Measurements from ENCODE around the gene TREML4. TPM values are rescaled to one million over a fixed set of nuclear protein-coding genes. Genes with fewer than 3 reads are reported as not detected.

The TREML4 gene
- total and polyA plus RNA-seq, 2 of the 4 experiments (the other 2 are of a cell fraction): not detected

DNA sequence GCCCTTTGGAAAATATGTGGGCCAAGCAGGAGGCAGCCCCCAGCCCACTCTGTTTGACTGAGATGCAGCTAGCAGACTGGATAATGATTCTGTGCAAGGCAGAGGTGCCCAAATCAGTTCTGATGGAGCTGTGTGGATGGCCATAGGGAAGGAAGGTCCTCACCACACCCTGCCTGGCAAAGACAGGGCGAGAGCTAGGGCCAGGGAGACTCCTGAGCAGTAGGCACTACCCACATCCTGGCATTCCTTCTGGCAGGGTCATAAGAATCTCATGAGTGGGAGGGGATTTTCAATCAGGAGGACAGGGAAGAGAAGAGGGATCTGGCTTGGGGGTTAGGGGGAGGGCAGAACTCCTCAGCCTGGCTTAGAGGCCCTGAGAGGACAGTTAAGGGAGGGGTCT is 46.6 kb upstream of the TREML4 start:
- Histone ChIP-seq H4K91ac (ENCODE audit: insufficient read depth, low read depth, low read length) (no peak overlapping the region), H3K56ac (ENCODE audit: extremely low read depth, insufficient read depth, low read length) (no peak overlapping the region), H2BK20ac (ENCODE audit: low read depth, low read length) (no peak overlapping the region), H3K4me3 (ENCODE audit: insufficient read depth, low read depth, low read length) (no peak overlapping the region), H2BK120ac (ENCODE audit: low read depth, low read length) (no peak overlapping the region), H2AK5ac (ENCODE audit: low read depth, low read length) (no peak overlapping the region), H3K9me3 (ENCODE audit: control insufficient read depth, insufficient read depth, low read length) (no peaks in the 10 kb centered on the region), H2BK5ac (ENCODE audit: low read depth, low read length, poor library complexity, severe bottlenecking) (no peak overlapping the region), H3K18ac (ENCODE audit: low read depth, low read length) (no peak overlapping the region), H2AFZ (replicated peaks; ENCODE audit: low read length, poor library complexity) (no peak overlapping the region), H3K79me1 (ENCODE audit: low read depth in 1 of 2, low read length in 2 of 2) (no peaks in the 10 kb centered on the region), H4K5ac (ENCODE audit: low read depth, low read length) (no peak overlapping the region), H2BK15ac (ENCODE audit: low read depth, low read length) (no peak overlapping the region), H3K9me1 (ENCODE audit: insufficient read depth, low read length) (no peaks in the 10 kb centered on the region), H3K27me3 (ENCODE audit: control insufficient read depth, insufficient read depth, low read length) (peaks cover 18% of the 10 kb centered on the region; the same call in 1 of the 2 replicates), H3K14ac (replicated peaks; ENCODE audit: low read depth, low read length) (no peak overlapping the region), H2AK9ac (replicated peaks; ENCODE audit: low read depth, low read length, poor library complexity) (no peak overlapping the region), H4K20me1 (ENCODE audit: insufficient read depth, low read length) (no peaks in the 10 kb centered on the region), H3K36me3 (ENCODE audit: control insufficient read depth, insufficient read depth, low read length) (no peaks in the 10 kb centered on the region), H3K4ac (ENCODE audit: low read depth, low read length) (no peak overlapping the region), H4K8ac (ENCODE audit: low read depth in 2 of 2, low read length in 2 of 2) (no peak overlapping the region), H3K27ac (ENCODE audit: insufficient read depth, low read length) (no peak overlapping the region), H3K9ac (ENCODE audit: low read depth, low read length) (no peak overlapping the region), H3K4me1 (ENCODE audit: control insufficient read depth, insufficient read depth, low read length) (no peaks in the 10 kb centered on the region), H3K23ac (ENCODE audit: low read depth, low read length) (no peak overlapping the region), H3K4me2 (ENCODE audit: low read depth, low read length) (no peak overlapping the region)
- in situ Hi-C loops (cut with MboI; ENCODE audit: low sequenced_read_pairs): loop anchor here (10.0 kb wide), 1 partner anchor 87 kb away; no protein-coding TSS in a partner anchor
- intact Hi-C loops (cut with micrococcal nuclease): no loop called here
- ChIA-PET POLR2A (ENCODE audit: unreplicated experiment) (no interaction called here), CTCF (interaction anchor here (0.9 to 1.4 kb wide), 3 partner anchors 29 to 137 kb away, joined by 3 to 7 read pairs (median 4); no protein-coding TSS in a partner anchor)
- BruUV-seq (replicated peaks): no TSS peak
- TF ChIP-seq BHLHE40 (IDR thresholded peaks at IDR 0.05; ENCODE audit: low read depth, low read length) (no peak), SMC3 (IDR thresholded peaks at IDR 0.05; ENCODE audit: low read depth, low read length) (no peak), MAFK (IDR thresholded peaks at IDR 0.05; ENCODE audit: low read depth, low read length) (no peak), MXI1 (IDR thresholded peaks at IDR 0.05; ENCODE audit: borderline replicate concordance, low read depth, low read length) (no peak), RCOR1 (IDR thresholded peaks at IDR 0.05; ENCODE audit: insufficient replicate concordance, low read length) (no peak), MAZ (IDR thresholded peaks at IDR 0.05; ENCODE audit: borderline replicate concordance, low read depth, low read length) (no peak), RFX5 (IDR thresholded peaks at IDR 0.05; ENCODE audit: low read depth, low read length) (no peak)
- TF ChIP-seq, protein P1, sequence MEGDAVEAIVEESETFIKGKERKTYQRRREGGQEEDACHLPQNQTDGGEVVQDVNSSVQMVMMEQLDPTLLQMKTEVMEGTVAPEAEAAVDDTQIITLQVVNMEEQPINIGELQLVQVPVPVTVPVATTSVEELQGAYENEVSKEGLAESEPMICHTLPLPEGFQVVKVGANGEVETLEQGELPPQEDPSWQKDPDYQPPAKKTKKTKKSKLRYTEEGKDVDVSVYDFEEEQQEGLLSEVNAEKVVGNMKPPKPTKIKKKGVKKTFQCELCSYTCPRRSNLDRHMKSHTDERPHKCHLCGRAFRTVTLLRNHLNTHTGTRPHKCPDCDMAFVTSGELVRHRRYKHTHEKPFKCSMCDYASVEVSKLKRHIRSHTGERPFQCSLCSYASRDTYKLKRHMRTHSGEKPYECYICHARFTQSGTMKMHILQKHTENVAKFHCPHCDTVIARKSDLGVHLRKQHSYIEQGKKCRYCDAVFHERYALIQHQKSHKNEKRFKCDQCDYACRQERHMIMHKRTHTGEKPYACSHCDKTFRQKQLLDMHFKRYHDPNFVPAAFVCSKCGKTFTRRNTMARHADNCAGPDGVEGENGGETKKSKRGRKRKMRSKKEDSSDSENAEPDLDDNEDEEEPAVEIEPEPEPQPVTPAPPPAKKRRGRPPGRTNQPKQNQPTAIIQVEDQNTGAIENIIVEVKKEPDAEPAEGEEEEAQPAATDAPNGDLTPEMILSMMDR (conservative IDR thresholded peaks at IDR 0.05; ENCODE audit: low read depth, low read length): no peak
- TF ChIP-seq, protein P2, sequence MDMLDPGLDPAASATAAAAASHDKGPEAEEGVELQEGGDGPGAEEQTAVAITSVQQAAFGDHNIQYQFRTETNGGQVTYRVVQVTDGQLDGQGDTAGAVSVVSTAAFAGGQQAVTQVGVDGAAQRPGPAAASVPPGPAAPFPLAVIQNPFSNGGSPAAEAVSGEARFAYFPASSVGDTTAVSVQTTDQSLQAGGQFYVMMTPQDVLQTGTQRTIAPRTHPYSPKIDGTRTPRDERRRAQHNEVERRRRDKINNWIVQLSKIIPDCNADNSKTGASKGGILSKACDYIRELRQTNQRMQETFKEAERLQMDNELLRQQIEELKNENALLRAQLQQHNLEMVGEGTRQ (IDR thresholded peaks at IDR 0.05; ENCODE audit: low read depth, low read length): no peak
- no peak for DNase-seq
- no peak for ATAC-seq (ENCODE audit: low read depth)
- dilution Hi-C loops (cut with HindIII; ENCODE audit: low sequenced_read_pairs, unreplicated experiment): no loop called here
- WGBS, 2 experiments (ENCODE audit: extremely low coverage in 2 of 2, insufficient read length in 1 of 2): no CpG with 5 or more reads among the region's 1 CpG
